SU-DHL-6 (cell line): ENCODE results near the gene SCAMP3.

ENCODE experiments used
- EZH2phosphoT487 ChIP-seq: fragments of 200-600 bp; sonication (generic), shearing (Covaris generic); conservative IDR thresholded peaks from 2 replicates; pipeline ENCODE4 v1.6.1; 2018; ENCODE audit warnings: mild to moderate bottlenecking, antibody characterized with exemption, low read length, moderate library complexity, mixed read lengths
- TF ChIP-seq, protein P1 (sequence below): fragments of 200-600 bp; sonication (generic); IDR thresholded peaks from one replicate; pipeline ENCODE4 v1.5.1; 2017; ENCODE audit warnings: antibody characterized with exemption, mild to moderate bottlenecking, low read length, moderate library complexity; ENCODE audit not compliant: insufficient read depth, poor library complexity, severe bottlenecking

GRCh38 chr1:155261852-155262673 is at the start of gene SCAMP3:
- TF ChIP-seq, protein P1, sequence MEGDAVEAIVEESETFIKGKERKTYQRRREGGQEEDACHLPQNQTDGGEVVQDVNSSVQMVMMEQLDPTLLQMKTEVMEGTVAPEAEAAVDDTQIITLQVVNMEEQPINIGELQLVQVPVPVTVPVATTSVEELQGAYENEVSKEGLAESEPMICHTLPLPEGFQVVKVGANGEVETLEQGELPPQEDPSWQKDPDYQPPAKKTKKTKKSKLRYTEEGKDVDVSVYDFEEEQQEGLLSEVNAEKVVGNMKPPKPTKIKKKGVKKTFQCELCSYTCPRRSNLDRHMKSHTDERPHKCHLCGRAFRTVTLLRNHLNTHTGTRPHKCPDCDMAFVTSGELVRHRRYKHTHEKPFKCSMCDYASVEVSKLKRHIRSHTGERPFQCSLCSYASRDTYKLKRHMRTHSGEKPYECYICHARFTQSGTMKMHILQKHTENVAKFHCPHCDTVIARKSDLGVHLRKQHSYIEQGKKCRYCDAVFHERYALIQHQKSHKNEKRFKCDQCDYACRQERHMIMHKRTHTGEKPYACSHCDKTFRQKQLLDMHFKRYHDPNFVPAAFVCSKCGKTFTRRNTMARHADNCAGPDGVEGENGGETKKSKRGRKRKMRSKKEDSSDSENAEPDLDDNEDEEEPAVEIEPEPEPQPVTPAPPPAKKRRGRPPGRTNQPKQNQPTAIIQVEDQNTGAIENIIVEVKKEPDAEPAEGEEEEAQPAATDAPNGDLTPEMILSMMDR = no peak
- no peak for TF ChIP-seq EZH2phosphoT487
